Body of pancreas (tissue), 4 donors: ENCODE measurements around the gene RNU1-1.
"Not testable (repeated sequence)": the region's sequence is repeated elsewhere in the genome, so short reads cannot be mapped to it uniquely, and the experiment has no call there.

Source experiments
- CTCF ChIP-seq, 7 experiments: fragments of 450-650 bp in 4 of 7; fragments of 200-600 bp in 3 of 7; sonication (generic) in 3 of 7; IDR thresholded peaks; one replicate each; pipeline ENCODE4 v1.5.1; 2016 to 2019; ENCODE audit warnings: antibody characterized with exemption in 7 of 7
- POLR2A ChIP-seq, 3 donors: fragments of 450-650 bp; IDR thresholded peaks; one replicate each; pipeline ENCODE4 v1.6.1; 2016; ENCODE audit warnings: antibody characterized with exemption in 3 of 3, mild to moderate bottlenecking in 2 of 3

- not testable (repeated sequence) for TF ChIP-seq CTCF, POLR2A (IDR thresholded peaks at IDR 0.05)
Measured at GRCh38 chr1:16521679-16522078, 7.6 kb upstream of the RNU1-1 start.
